Mucosa of rectum (tissue), 2 donors: ENCODE measurements around the gene ACER3.

Source experiments
- H3K27ac ChIP-seq, 2 donors: one replicate each; pipeline ENCODE4 v1.7.0; 2013; ENCODE audit warnings: inconsistent platforms in 2 of 2, low read depth in 2 of 2, low read length in 2 of 2
- H3K27me3 ChIP-seq, 2 donors: one replicate each; pipeline ENCODE4 v1.7.0; 2013; ENCODE audit warnings: low read length in 2 of 2; ENCODE audit not compliant: control insufficient read depth in 2 of 2, insufficient read depth in 2 of 2
- H3K36me3 ChIP-seq, 2 donors: one replicate each; pipeline ENCODE4 v1.7.0; 2013; ENCODE audit warnings: low read length in 2 of 2; ENCODE audit not compliant: control insufficient read depth in 2 of 2, insufficient read depth in 2 of 2
- H3K4me1 ChIP-seq, 2 donors: one replicate each; pipeline ENCODE4 v1.7.0; 2013; ENCODE audit warnings: low read length in 2 of 2, mild to moderate bottlenecking in 1 of 2; ENCODE audit not compliant: control insufficient read depth in 2 of 2, insufficient read depth in 2 of 2
- H3K4me3 ChIP-seq, 2 donors: one replicate each; pipeline ENCODE4 v1.7.0; 2013; ENCODE audit warnings: low read length in 2 of 2
- H3K9ac ChIP-seq, 2 donors: one replicate each; pipeline ENCODE4 v1.7.0; 2013; ENCODE audit warnings: low read length in 2 of 2, low read depth in 1 of 2, mild to moderate bottlenecking in 1 of 2
- H3K9me3 ChIP-seq, 2 donors: one replicate each; pipeline ENCODE4 v1.7.0; 2013; ENCODE audit warnings: low read length in 2 of 2; ENCODE audit not compliant: control insufficient read depth in 2 of 2
- donor health status: healthy.
- donor health status: Normal muscosa, but diverticular disease.

The ACER3 gene

GRCh38 chr11:77074626-77075221 is 214.0 kb downstream of the ACER3 start:
- Histone ChIP-seq H3K27ac (peak overlapping the region; percentile 96 to 99), H3K4me3 (peak overlapping the region; percentile 1 to 46), H3K9ac (peak overlapping the region; percentile 56 to 84), H3K9me3 (no peaks in the 10 kb centered on the region), H3K36me3 (peaks cover 5 to 6% of the 10 kb centered on the region in 2 donors), H3K4me1 (peaks cover 55 to 68% of the 10 kb centered on the region in 2 donors), H3K27me3 (no peaks in the 10 kb centered on the region)

GRCh38 chr11:77075425-77075905 is 214.7 kb downstream of the ACER3 start:
- Histone ChIP-seq H3K9ac (peak overlapping the region; percentile 38 to 84), H3K4me3 (peak overlapping the region; percentile 11 to 46), H3K4me1 (peaks cover 54 to 61% of the 10 kb centered on the region in 2 donors), H3K9me3 (no peaks in the 10 kb centered on the region), H3K36me3 (peaks cover 6 to 9% of the 10 kb centered on the region in 2 donors), H3K27me3 (no peaks in the 10 kb centered on the region), H3K27ac (peak overlapping the region; percentile 96 to 99)
